ENCODE measurements around the gene PDGFRA.
"Not testable (repeated sequence)": the region's sequence is repeated elsewhere in the genome, so short reads cannot be mapped to it uniquely, and the experiment has no call there.

Gene PDGFRA

DNA sequence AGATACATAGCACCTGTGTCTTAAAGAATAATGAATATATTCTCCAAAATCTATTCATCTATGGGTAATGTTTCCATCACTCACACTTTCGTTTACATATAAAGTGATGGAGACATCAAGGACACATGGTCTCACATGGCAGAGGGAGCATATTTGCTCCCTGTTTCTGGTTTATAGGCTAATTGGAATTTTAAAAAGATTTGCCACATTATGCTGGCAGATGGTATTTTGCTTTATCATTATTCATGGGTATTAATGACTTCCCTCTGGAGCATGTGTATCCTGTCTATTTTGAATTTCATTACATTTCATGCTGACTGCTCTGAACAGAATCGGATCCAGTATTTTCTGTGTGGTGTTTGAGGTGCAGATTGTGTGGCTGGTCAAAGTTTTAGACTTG lies 79.0 kb downstream of the PDGFRA start:
- Histone ChIP-seq H3K27me3 (no peaks in the 10 kb centered on the region), H3K4me1 (no peaks in the 10 kb centered on the region), H3K9me3 (0 out of 2 replicates have a peak, but pooled peaks cover 4% of the 10 kb centered on the region), H4K20me1 (no peaks in the 10 kb centered on the region), H3K4me2 (no peak overlapping the region), H3K27ac (no peak overlapping the region), H3K4me3 (no peak overlapping the region), H3K36me3 (no peaks in the 10 kb centered on the region), H3K9ac (no peak overlapping the region)
- no peak for TF ChIP-seq Cebpa-rat (IDR thresholded peaks at IDR 0.05)

GRCh38 chr4:54315561-54316538 lies 86.8 kb downstream of the PDGFRA start:
- no peaks in the 10 kb centered on the region for H3K9me3 ChIP-seq
- no peak overlapping the region for H3K9ac ChIP-seq
- no peaks in the 10 kb centered on the region for H4K20me1 ChIP-seq
- H3K4me2 ChIP-seq, result no peak overlapping the region
- H3K4me1 ChIP-seq, result peaks cover 7% of the 10 kb centered on the region; the same call in 1 of the 2 replicates
- H3K27me3 ChIP-seq, result no peaks in the 10 kb centered on the region
- H3K27ac ChIP-seq, result no peak overlapping the region
- H3K36me3 ChIP-seq, result no peaks in the 10 kb centered on the region
- H3K4me3 ChIP-seq, result no peak overlapping the region
- no peak for TF ChIP-seq Cebpa-rat (IDR thresholded peaks at IDR 0.05)

DNA sequence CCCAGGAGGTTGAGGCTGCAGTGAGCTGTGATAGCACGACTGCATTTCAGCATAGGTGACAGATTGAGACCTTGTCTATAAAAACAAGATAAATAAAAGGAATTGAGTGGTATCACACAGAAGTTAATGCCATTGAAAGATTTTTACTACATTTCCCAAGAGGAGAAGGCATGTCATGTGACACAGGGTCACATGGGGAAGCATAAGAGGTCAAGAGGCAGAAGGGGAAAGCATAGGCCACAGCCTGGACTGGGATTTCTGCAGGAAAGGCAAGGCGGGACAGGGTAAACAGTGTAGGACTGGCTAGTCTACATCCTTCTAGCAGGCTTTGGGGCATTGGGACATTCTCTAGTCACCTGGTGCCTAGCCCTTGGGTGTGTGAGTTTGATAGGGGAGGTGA lies 88.6 kb downstream of the PDGFRA start:
- no peak for TF ChIP-seq Cebpa-rat (IDR thresholded peaks at IDR 0.05)

GRCh38 chr4:54318904-54319303 lies 89.8 kb downstream of the PDGFRA start:
- Histone ChIP-seq H3K27me3 (no peaks in the 10 kb centered on the region), H3K4me2 (no peak overlapping the region), H3K9ac (no peak overlapping the region), H3K9me3 (no peaks in the 10 kb centered on the region), H3K4me3 (no peak overlapping the region), H3K27ac (no peak overlapping the region), H3K4me1 (peaks cover 7% of the 10 kb centered on the region; the same call in 1 of the 2 replicates), H3K36me3 (no peaks in the 10 kb centered on the region), H4K20me1 (no peaks in the 10 kb centered on the region)
- no peak for TF ChIP-seq Cebpa-rat (IDR thresholded peaks at IDR 0.05)

More for the DNA sequence above, 88.6 kb downstream of the PDGFRA start:
- Histone ChIP-seq H3K4me3 (no peak overlapping the region), H3K36me3 (no peaks in the 10 kb centered on the region), H3K4me2 (no peak overlapping the region), H3K9me3 (no peaks in the 10 kb centered on the region), H3K9ac (no peak overlapping the region), H3K4me1 (peaks cover 7% of the 10 kb centered on the region; the same call in 1 of the 2 replicates), H4K20me1 (no peaks in the 10 kb centered on the region), H3K27me3 (no peaks in the 10 kb centered on the region), H3K27ac (no peak overlapping the region)

DNA sequence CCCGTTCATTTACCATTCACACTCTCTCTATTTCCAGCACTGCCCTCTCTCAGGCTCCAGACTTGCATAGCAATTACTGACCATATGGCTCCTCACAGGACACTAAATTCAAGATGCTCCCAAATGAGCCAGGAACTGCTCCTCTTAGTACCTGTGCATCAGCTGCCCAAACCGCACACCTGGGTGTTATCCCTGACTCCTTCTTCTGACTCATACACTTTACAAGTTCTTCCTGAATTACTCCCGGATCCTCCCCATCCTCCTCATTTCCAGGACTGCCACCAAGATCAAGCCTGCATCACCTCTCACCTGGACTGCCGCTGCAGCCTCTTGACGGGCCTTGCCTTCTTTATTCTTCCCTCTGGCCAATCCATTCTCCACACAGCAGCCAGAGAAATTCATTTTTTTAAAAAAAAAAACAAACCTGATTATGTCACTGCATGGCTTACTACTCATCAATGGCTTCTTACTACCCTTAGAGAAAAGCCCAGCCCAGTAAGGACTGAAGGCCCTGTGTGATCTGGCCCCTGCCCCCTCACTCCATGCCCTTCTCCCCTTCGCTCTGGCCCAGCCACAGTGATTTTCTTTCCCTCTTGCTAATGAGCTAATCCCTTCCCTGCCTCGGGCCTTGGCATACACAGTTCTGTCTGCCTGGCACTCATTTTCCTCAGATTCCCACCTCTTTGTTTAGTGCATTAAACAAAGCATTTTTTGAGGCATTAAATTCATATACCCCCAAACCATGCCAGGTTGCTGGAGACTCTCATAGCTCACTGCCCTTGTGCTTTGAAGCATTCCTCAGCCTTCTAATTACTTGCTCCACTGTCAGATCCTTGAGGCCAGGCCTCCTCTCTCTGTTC lies 92.0 kb downstream of the PDGFRA start:
- Histone ChIP-seq H3K27me3 (no peaks in the 10 kb centered on the region), H3K9ac (no peak overlapping the region), H4K20me1 (no peaks in the 10 kb centered on the region), H3K4me1 (no peaks in the 10 kb centered on the region), H3K9me3 (peaks cover 5% of the 10 kb centered on the region; the same call in 1 of the 2 replicates), H3K36me3 (no peaks in the 10 kb centered on the region), H3K27ac (no peak overlapping the region), H3K4me3 (no peak overlapping the region), H3K4me2 (no peak overlapping the region)
- no peak for TF ChIP-seq Cebpa-rat (IDR thresholded peaks at IDR 0.05)

DNA sequence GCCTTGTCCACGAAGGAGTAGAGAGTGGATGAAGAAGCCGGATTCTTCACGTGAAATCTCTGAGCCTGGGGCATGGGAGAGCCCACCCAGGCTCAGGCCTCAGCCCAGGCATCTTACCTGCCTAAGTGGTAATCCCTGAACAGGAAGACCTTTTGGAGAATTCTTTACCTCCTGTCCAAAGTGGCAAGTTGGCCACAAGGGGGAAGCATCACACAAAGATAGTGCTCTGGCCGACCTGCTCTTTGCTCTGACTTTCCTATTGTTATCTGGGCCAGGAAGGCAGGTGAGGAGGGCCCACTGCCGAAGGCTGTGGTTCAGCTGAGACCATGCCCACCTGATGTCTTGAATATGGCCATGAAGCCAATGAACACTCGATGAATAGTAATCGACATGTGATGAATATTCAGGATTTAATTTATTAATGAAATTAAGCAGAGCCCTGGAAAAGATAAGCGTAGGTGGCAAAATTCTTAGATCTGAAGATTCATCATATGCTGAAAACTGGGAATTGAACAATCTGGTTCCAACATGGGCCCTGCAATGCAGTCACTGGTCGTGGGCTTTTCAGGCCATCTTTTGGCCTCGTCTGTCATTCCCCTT lies 93.8 kb downstream of the PDGFRA start:
- H3K27ac ChIP-seq, result no peak overlapping the region
- H3K36me3 ChIP-seq, result no peaks in the 10 kb centered on the region
- no peaks in the 10 kb centered on the region for H3K27me3 ChIP-seq
- peaks cover 5% of the 10 kb centered on the region; the same call in 1 of the 2 replicates for H3K9me3 ChIP-seq
- no peak overlapping the region for H3K4me2 ChIP-seq
- no peaks in the 10 kb centered on the region for H3K4me1 ChIP-seq
- no peaks in the 10 kb centered on the region for H4K20me1 ChIP-seq
- no peak for TF ChIP-seq Cebpa-rat (IDR thresholded peaks at IDR 0.05)
- H3K4me3 ChIP-seq, result no peak overlapping the region
- no peak overlapping the region for H3K9ac ChIP-seq

DNA sequence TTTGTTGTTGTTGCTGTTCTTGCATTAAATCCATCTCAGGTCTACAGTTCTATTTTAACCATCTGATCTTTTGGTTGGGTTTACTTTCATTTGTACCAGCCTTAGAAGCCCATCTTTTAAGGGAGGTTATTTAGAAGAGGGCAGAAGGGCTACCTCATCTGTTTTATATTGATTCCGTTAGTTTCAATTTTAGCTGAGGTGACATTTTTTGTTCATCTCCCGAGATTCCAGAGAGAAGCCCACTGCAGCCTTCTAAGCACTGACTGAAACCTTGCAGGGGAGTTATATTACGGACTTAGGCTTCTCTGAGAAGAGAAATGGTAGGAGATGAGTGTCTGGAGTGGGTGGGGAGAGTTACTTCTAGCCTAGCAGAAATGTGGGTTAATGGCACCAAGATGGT lies 101.8 kb downstream of the PDGFRA start:
- no peaks in the 10 kb centered on the region for H4K20me1 ChIP-seq
- peaks cover 1% of the 10 kb centered on the region; the same call in 1 of the 2 replicates for H3K9me3 ChIP-seq
- H3K4me2 ChIP-seq, result no peak overlapping the region
- no peak for TF ChIP-seq Cebpa-rat (IDR thresholded peaks at IDR 0.05)
- no peak overlapping the region for H3K27ac ChIP-seq
- H3K4me1 ChIP-seq, result no peaks in the 10 kb centered on the region
- H3K9ac ChIP-seq, result no peak overlapping the region
- H3K27me3 ChIP-seq, result no peaks in the 10 kb centered on the region
- no peak overlapping the region for H3K4me3 ChIP-seq
- H3K36me3 ChIP-seq, result no peaks in the 10 kb centered on the region

DNA sequence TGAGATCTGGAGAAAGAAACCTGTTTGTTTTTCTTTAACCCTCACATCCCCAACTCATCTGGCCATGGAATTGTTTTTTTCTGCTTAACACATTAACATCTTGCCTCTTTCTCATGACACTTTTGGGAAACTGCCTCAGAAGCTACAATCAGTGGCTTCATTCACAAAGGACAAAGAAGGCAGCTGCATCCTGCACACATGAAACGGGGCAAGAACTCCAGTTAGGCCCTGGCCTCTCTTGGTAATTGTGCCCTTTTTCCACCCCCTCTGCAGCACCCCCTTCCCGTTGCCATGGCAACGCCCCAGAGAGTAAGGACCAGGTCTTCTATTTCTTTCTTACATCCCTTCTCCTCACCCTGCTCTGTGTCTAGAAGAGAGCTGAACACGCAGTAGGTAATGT lies 103.4 kb downstream of the PDGFRA start:
- H3K9ac ChIP-seq, result no peak overlapping the region
- TF ChIP-seq Cebpa-rat (IDR thresholded peaks at IDR 0.05), result no peak
- no peaks in the 10 kb centered on the region for H3K4me1 ChIP-seq

DNA sequence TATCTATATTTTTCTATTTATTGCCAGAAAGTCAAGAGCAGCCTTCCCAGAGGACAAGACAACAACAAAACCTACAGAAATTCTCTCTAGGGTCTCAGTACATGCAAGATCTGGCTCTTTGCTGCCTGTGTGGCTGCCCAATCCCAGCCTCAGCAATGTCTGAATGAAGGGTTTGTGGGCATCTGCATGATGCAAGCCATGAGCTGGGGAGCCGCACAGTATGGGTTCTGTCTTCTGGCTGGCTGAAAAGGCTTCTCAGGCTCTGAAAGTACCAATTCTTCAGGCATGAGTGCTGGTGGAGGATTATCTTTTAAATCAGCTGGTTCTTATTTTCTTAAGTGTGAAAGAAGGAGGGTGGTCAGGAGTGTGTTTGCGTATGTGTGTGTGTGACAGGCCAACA lies 104.6 kb downstream of the PDGFRA start:
- Histone ChIP-seq H3K4me3 (no peak overlapping the region), H3K27ac (no peak overlapping the region), H3K27me3 (no peaks in the 10 kb centered on the region), H3K36me3 (no peaks in the 10 kb centered on the region), H3K9ac (no peak overlapping the region), H3K9me3 (no peaks in the 10 kb centered on the region), H4K20me1 (no peaks in the 10 kb centered on the region), H3K4me2 (no peak overlapping the region), H3K4me1 (no peaks in the 10 kb centered on the region)
- no peak for TF ChIP-seq Cebpa-rat (IDR thresholded peaks at IDR 0.05)

More for the DNA sequence above, 103.4 kb downstream of the PDGFRA start:
- H3K9me3 ChIP-seq, result no peaks in the 10 kb centered on the region
- no peaks in the 10 kb centered on the region for H3K36me3 ChIP-seq
- H4K20me1 ChIP-seq, result no peaks in the 10 kb centered on the region
- H3K27me3 ChIP-seq, result no peaks in the 10 kb centered on the region
- no peak overlapping the region for H3K27ac ChIP-seq
- no peak overlapping the region for H3K4me2 ChIP-seq
- H3K4me3 ChIP-seq, result no peak overlapping the region

DNA sequence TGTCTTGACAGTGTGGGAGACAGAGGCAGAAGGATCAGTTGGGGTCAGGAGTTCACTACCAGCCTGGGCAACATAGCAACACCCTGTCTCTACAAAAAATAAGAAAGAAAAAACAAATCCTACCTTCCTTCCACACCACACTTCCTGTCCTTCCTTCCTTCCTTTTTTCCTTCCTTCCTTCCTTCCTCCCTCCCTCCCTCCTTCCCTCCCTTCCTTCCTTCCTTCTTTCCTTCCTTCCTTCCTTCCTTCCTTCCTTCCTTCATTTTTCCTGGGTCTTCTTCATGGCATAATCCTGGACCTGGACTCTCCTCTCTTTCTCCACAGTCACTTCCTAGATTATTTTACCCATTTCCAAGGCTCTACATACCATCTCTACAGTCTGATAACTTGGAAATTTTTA lies 105.7 kb downstream of the PDGFRA start:
- not testable (repeated sequence) for H3K4me3 ChIP-seq

More for the DNA sequence above, 105.7 kb downstream of the PDGFRA start:
- H3K27ac ChIP-seq, H3K4me2 ChIP-seq, H3K9ac ChIP-seq, H3K9me3 ChIP-seq, H4K20me1 ChIP-seq, H3K27me3 ChIP-seq, H3K4me1 ChIP-seq, H3K36me3 ChIP-seq: not testable (repeated sequence)
